Activated T-helper 2 cell treated with anti-CD3 and anti-CD28 coated beads, Interferon-gamma antibody, Interleukin-2, Interleukin-4, amounts not matched to agents 10 μg/mL and 5 μg/mL and 100 μg/mL, durations not matched to agents 14 hours and 24 hours and 36 hours (primary cell): Measurements from ENCODE around the gene CAST. TPM values are rescaled to one million over a fixed set of nuclear protein-coding genes. Genes with fewer than 3 reads are reported as not detected.
A peak's percentile ranks its signal among the peaks of the same experiment; 100 is the strongest.

Experiments
- DNase-seq: peaks from one replicate; pipeline ENCODE4 v3.0.0; 2021; ENCODE audit warnings: low spot score
- H3K27ac Mint-ChIP-seq: one replicate; pipeline ENCODE4 v1.8.0; 2021; ENCODE audit warnings: mixed read lengths
- H3K27me3 Mint-ChIP-seq: one replicate; pipeline ENCODE4 v1.8.0; 2021; ENCODE audit warnings: low read depth, mixed read lengths
- H3K36me3 Mint-ChIP-seq: one replicate; pipeline ENCODE4 v1.8.0; 2021; ENCODE audit warnings: low read depth, mixed read lengths
- H3K4me1 Mint-ChIP-seq: one replicate; pipeline ENCODE4 v1.8.0; 2021; ENCODE audit warnings: low read depth, mixed read lengths
- H3K4me3 Mint-ChIP-seq: one replicate; pipeline ENCODE4 v1.8.0; 2021; ENCODE audit warnings: low read depth, mild to moderate bottlenecking, moderate library complexity, mixed read lengths
- H3K9me3 Mint-ChIP-seq: one replicate; pipeline ENCODE4 v1.8.0; 2021; ENCODE audit warnings: mixed read lengths
- intact Hi-C: fragments of 100-400 bp; cut with micrococcal nuclease; formaldehyde crosslinking; loops from one replicate; pipeline ENCODE4 v1.15.1; 2023
- total RNA-seq: library from RNA; stranded (reverse); gene quantifications from 2 replicates; pipeline ENCODE4 v1.2.3, GENCODE V29; 2022

Gene CAST
- total RNA-seq, 1 donor from 2014 or later = 110 TPM

- Mint-ChIP-seq H3K9me3 (no peaks in the 10 kb centered on the region), H3K4me1 (peaks cover 14% of the 10 kb centered on the region), H3K4me3 (no peak overlapping the region), H3K27me3 (peaks cover 60% of the 10 kb centered on the region), H3K36me3 (no peaks in the 10 kb centered on the region), H3K27ac (no peak overlapping the region)
- no peak for DNase-seq
- intact Hi-C loops = no loop called here
Measured at GRCh38 chr5:96649681-96650540, 12.3 kb upstream of the CAST start.

GRCh38 chr5:96651047-96651446 is 11.1 kb upstream of the CAST start:
- no peak for DNase-seq
- H3K27ac Mint-ChIP-seq = no peak overlapping the region
- peaks cover 67% of the 10 kb centered on the region for H3K27me3 Mint-ChIP-seq
- no peaks in the 10 kb centered on the region for H3K36me3 Mint-ChIP-seq
- H3K4me3 Mint-ChIP-seq = no peak overlapping the region
- peaks cover 26% of the 10 kb centered on the region for H3K4me1 Mint-ChIP-seq
- H3K9me3 Mint-ChIP-seq = no peaks in the 10 kb centered on the region
- intact Hi-C loops = no loop called here

GRCh38 chr5:96651948-96652753 is 10.0 kb upstream of the CAST start:
- no peaks in the 10 kb centered on the region for H3K9me3 Mint-ChIP-seq
- no peaks in the 10 kb centered on the region for H3K36me3 Mint-ChIP-seq
- peaks cover 68% of the 10 kb centered on the region for H3K27me3 Mint-ChIP-seq
- DNase-seq = no peak
- H3K27ac Mint-ChIP-seq = no peak overlapping the region
- H3K4me1 Mint-ChIP-seq = peaks cover 37% of the 10 kb centered on the region
- intact Hi-C loops = no loop called here
- H3K4me3 Mint-ChIP-seq = no peak overlapping the region

GRCh38 chr5:96652769-96653454 is 9.3 kb upstream of the CAST start:
- no peak overlapping the region for H3K27ac Mint-ChIP-seq
- no peaks in the 10 kb centered on the region for H3K9me3 Mint-ChIP-seq
- H3K4me1 Mint-ChIP-seq = peaks cover 40% of the 10 kb centered on the region
- no peak overlapping the region for H3K4me3 Mint-ChIP-seq
- DNase-seq = no peak
- H3K36me3 Mint-ChIP-seq = no peaks in the 10 kb centered on the region
- peaks cover 66% of the 10 kb centered on the region for H3K27me3 Mint-ChIP-seq
- intact Hi-C loops = no loop called here

- no peak overlapping the region for H3K4me3 Mint-ChIP-seq
- intact Hi-C loops = loop anchor here (2.0 kb wide), 1 partner anchor 117 kb away; no protein-coding TSS in a partner anchor
Measured at GRCh38 chr5:96654209-96654608, 8.0 kb upstream of the CAST start.

GRCh38 chr5:96655085-96655484 is 7.1 kb upstream of the CAST start:
- H3K27ac Mint-ChIP-seq = no peak overlapping the region

More at GRCh38 chr5:96654209-96654608, 8.0 kb upstream of the CAST start:
- H3K27me3 Mint-ChIP-seq = peaks cover 69% of the 10 kb centered on the region
- H3K36me3 Mint-ChIP-seq = no peaks in the 10 kb centered on the region
- DNase-seq = no peak
- H3K27ac Mint-ChIP-seq = no peak overlapping the region
- H3K4me1 Mint-ChIP-seq = peaks cover 40% of the 10 kb centered on the region
- H3K9me3 Mint-ChIP-seq = no peaks in the 10 kb centered on the region

GRCh38 chr5:96655506-96655905 is 6.7 kb upstream of the CAST start:
- Mint-ChIP-seq H3K36me3 (no peaks in the 10 kb centered on the region), H3K27ac (no peak overlapping the region), H3K4me3 (no peak overlapping the region), H3K9me3 (no peaks in the 10 kb centered on the region), H3K27me3 (peaks cover 67% of the 10 kb centered on the region), H3K4me1 (peaks cover 44% of the 10 kb centered on the region)
- intact Hi-C loops = loop anchor here (2.0 kb wide), 1 partner anchor 119 kb away; no protein-coding TSS in a partner anchor
- DNase-seq = no peak

More at GRCh38 chr5:96655085-96655484, 7.1 kb upstream of the CAST start:
- no peak overlapping the region for H3K4me3 Mint-ChIP-seq
- no peaks in the 10 kb centered on the region for H3K9me3 Mint-ChIP-seq
- H3K27me3 Mint-ChIP-seq = peaks cover 67% of the 10 kb centered on the region
- DNase-seq = no peak
- intact Hi-C loops = loop anchor here (2.0 kb wide), 1 partner anchor 118 kb away; no protein-coding TSS in a partner anchor
- H3K36me3 Mint-ChIP-seq = no peaks in the 10 kb centered on the region
- peaks cover 42% of the 10 kb centered on the region for H3K4me1 Mint-ChIP-seq

GRCh38 chr5:96657068-96657467 is 5.1 kb upstream of the CAST start:
- DNase-seq = peak; percentile 58
- no peaks in the 10 kb centered on the region for H3K9me3 Mint-ChIP-seq
- no peaks in the 10 kb centered on the region for H3K36me3 Mint-ChIP-seq
- no peak overlapping the region for H3K27ac Mint-ChIP-seq
- H3K4me1 Mint-ChIP-seq = peaks cover 52% of the 10 kb centered on the region
- no peak overlapping the region for H3K4me3 Mint-ChIP-seq
- intact Hi-C loops = loop anchor here (1.0 kb wide), 1 partner anchor 15 kb away; no protein-coding TSS in a partner anchor
- peaks cover 54% of the 10 kb centered on the region for H3K27me3 Mint-ChIP-seq

- no peak for DNase-seq
- H3K27me3 Mint-ChIP-seq = peaks cover 47% of the 10 kb centered on the region
- no peak overlapping the region for H3K27ac Mint-ChIP-seq
- no peaks in the 10 kb centered on the region for H3K9me3 Mint-ChIP-seq
- H3K4me3 Mint-ChIP-seq = no peak overlapping the region
- peaks cover 5% of the 10 kb centered on the region for H3K36me3 Mint-ChIP-seq
- peaks cover 57% of the 10 kb centered on the region for H3K4me1 Mint-ChIP-seq
- intact Hi-C loops = no loop called here
Measured at GRCh38 chr5:96658272-96658671, 3.9 kb upstream of the CAST start.

GRCh38 chr5:96659170-96659569 is 3.0 kb upstream of the CAST start:
- Mint-ChIP-seq H3K4me3 (no peak overlapping the region), H3K27ac (no peak overlapping the region), H3K27me3 (peaks cover 44% of the 10 kb centered on the region), H3K4me1 (peaks cover 63% of the 10 kb centered on the region), H3K36me3 (peaks cover 7% of the 10 kb centered on the region), H3K9me3 (no peaks in the 10 kb centered on the region)
- intact Hi-C loops = no loop called here
- DNase-seq = no peak

- peaks cover 7% of the 10 kb centered on the region for H3K36me3 Mint-ChIP-seq
- intact Hi-C loops = loop anchor here (1.0 to 10.0 kb wide), 8 partner anchors 146 to 1014 kb away; partner anchors contain the start of genes ELL2, ERAP1, GLRX and RFESD
- H3K9me3 Mint-ChIP-seq = no peaks in the 10 kb centered on the region
- H3K4me1 Mint-ChIP-seq = peaks cover 61% of the 10 kb centered on the region
- H3K27ac Mint-ChIP-seq = peak overlapping the region; percentile 95
- H3K27me3 Mint-ChIP-seq = peaks cover 28% of the 10 kb centered on the region
- DNase-seq = peak; percentile 50
- peak overlapping the region; percentile 90 for H3K4me3 Mint-ChIP-seq
Measured at GRCh38 chr5:96660971-96661854, 963 bp upstream of the CAST start.
